Activated CD8-positive, alpha-beta memory T cell treated with anti-CD3 and anti-CD28 coated beads, Interleukin-2, amount 50 U/mL, for 1 hour (primary cell): ENCODE measurements around the gene CSNK2B.
A peak's percentile ranks its signal among the peaks of the same experiment; 100 is the strongest.

ENCODE experiments used
- DNase-seq: peaks from one replicate; pipeline ENCODE4 v3.0.0-alpha.2; 2020; ENCODE audit errors: extremely low read depth

CSNK2B gene

GRCh38 chr6:31636698-31637596 lies 28.9 kb upstream of the CSNK2B start:
- DNase-seq = no peak

GRCh38 chr6:31639043-31639442 lies 26.8 kb upstream of the CSNK2B start:
- no peak for DNase-seq

GRCh38 chr6:31639449-31639861 lies 26.4 kb upstream of the CSNK2B start:
- DNase-seq = no peak

GRCh38 chr6:31640612-31641011 lies 25.3 kb upstream of the CSNK2B start:
- no peak for DNase-seq

- no peak for DNase-seq
Observed at GRCh38 chr6:31641370-31641769, 24.5 kb upstream of the CSNK2B start.

- no peak for DNase-seq
Observed at GRCh38 chr6:31642798-31643570, 22.9 kb upstream of the CSNK2B start.

- no peak for DNase-seq
Observed at GRCh38 chr6:31643818-31644454, 21.9 kb upstream of the CSNK2B start.

- no peak for DNase-seq
Observed at GRCh38 chr6:31645325-31645724, 20.6 kb upstream of the CSNK2B start.

GRCh38 chr6:31651602-31652191 lies 14.2 kb upstream of the CSNK2B start:
- DNase-seq = no peak

- peak; percentile 73 for DNase-seq
Observed at GRCh38 chr6:31652925-31653724, 12.8 kb upstream of the CSNK2B start.

GRCh38 chr6:31654574-31655348 lies 11.1 kb upstream of the CSNK2B start:
- DNase-seq = no peak

- no peak for DNase-seq
Observed at GRCh38 chr6:31655349-31656237, 10.3 kb upstream of the CSNK2B start, which contains the start of gene APOM. TSS of gene APOM (plus strand) at chr6:31655894. CDS start at chr6:31655967, 73 bp downstream.

- no peak for DNase-seq
Observed at GRCh38 chr6:31657406-31658157, 8.3 kb upstream of the CSNK2B start.

GRCh38 chr6:31658158-31658688 lies 7.7 kb upstream of the CSNK2B start:
- no peak for DNase-seq

- DNase-seq = no peak
Observed at GRCh38 chr6:31658983-31659648, 6.8 kb upstream of the CSNK2B start.

- no peak for DNase-seq
Observed at GRCh38 chr6:31659649-31660380, 6.1 kb upstream of the CSNK2B start.
